Left hindlimb (tissue), 1 donor: ENCODE results near the gene IPMK.

Experiments
- DNase-seq: peaks from one replicate; pipeline ENCODE4 v3.0.0-alpha.2; 2018

The IPMK gene

GRCh38 chr10:58267713-58268453 lies at the start of gene IPMK:
Gene IPMK, minus strand, starts transcription at chr10:58267894. Its CDS starts 283 bp downstream, at chr10:58267611.
- DNase-seq = peak; percentile 93

- DNase-seq = no peak
Measured at GRCh38 chr10:58316874-58317273, 49.2 kb upstream of the IPMK start.

- DNase-seq = peak; percentile 35
Measured at GRCh38 chr10:58311026-58311425, 43.3 kb upstream of the IPMK start.

- DNase-seq = no peak
Measured at GRCh38 chr10:58307676-58308075, 40.0 kb upstream of the IPMK start.

GRCh38 chr10:58305821-58306220 lies 38.1 kb upstream of the IPMK start:
- no peak for DNase-seq

- DNase-seq = no peak
Measured at GRCh38 chr10:58304099-58304633, 36.5 kb upstream of the IPMK start.

GRCh38 chr10:58302254-58302653 lies 34.6 kb upstream of the IPMK start:
- DNase-seq = no peak

- no peak for DNase-seq
Measured at GRCh38 chr10:58300676-58301075, 33.0 kb upstream of the IPMK start.

GRCh38 chr10:58299580-58299979 lies 31.9 kb upstream of the IPMK start:
- DNase-seq = no peak

GRCh38 chr10:58293989-58294388 lies 26.3 kb upstream of the IPMK start:
- no peak for DNase-seq

- DNase-seq = no peak
Measured at GRCh38 chr10:58291538-58292174, 24.0 kb upstream of the IPMK start.

GRCh38 chr10:58282615-58283014 lies 14.9 kb upstream of the IPMK start:
- no peak for DNase-seq

- no peak for DNase-seq
Measured at GRCh38 chr10:58281092-58281752, 13.5 kb upstream of the IPMK start.

GRCh38 chr10:58280477-58280876 lies 12.8 kb upstream of the IPMK start:
- no peak for DNase-seq

- no peak for DNase-seq
Measured at GRCh38 chr10:58278962-58279307, 11.2 kb upstream of the IPMK start.

GRCh38 chr10:58278274-58278961 lies 10.7 kb upstream of the IPMK start:
- no peak for DNase-seq

GRCh38 chr10:58275908-58276307 lies 8.2 kb upstream of the IPMK start:
- no peak for DNase-seq

- DNase-seq = no peak
Measured at GRCh38 chr10:58275261-58275660, 7.6 kb upstream of the IPMK start.

GRCh38 chr10:58269782-58270290 lies 2.1 kb upstream of the IPMK start:
- no peak for DNase-seq

- DNase-seq = peak; percentile 97
Measured at GRCh38 chr10:58268946-58269781, 1.5 kb upstream of the IPMK start, which contains the start of gene CISD1. Gene CISD1, plus strand, starts transcription at chr10:58269162. Its CDS starts 112 bp downstream, at chr10:58269274.

- no peak for DNase-seq
Measured at GRCh38 chr10:58268454-58268945, 806 bp upstream of the IPMK start.
